GM19463 (cell line): ENCODE data around the gene SLC6A1.

Experiments used
- ATAC-seq: cut with Tn5 transposase; IDR thresholded peaks from one replicate; pipeline ENCODE4 v1.9.1; 2021; ENCODE audit warnings: mild to moderate bottlenecking, moderate library complexity; ENCODE audit not compliant: unreplicated experiment

Gene SLC6A1

DNA sequence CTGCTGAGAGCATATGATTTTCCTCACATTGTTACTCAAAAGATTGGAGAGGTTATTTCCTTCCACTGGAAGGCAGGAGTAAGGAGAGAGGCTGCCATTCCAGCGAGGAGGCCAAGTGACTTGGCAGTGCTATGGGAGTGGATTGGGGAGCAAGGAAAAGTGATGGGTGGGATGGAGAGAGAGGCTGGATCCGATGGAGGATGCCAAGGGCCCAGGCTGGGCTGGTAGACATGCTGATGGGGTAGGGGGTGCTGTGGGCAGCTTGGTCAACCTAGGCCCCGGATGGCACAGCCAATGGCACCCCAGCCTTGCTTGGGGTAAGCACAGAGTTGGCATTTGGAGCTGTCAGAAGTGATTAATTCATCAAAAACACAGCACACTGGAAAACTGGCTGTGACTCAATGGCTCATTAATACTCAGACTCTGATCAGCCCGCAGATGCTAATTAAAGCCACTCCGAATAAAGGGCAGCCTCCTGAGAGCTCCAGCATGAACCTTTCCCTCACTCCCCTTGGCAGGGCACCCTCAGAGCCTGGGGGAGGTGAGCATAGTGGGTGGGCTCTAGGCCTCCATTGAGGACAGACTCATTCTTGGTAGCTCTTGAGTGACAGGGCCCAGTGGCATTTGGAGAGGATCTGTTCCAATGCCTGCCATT is 22.1 kb upstream of the SLC6A1 start:
- ATAC-seq, result no peak

DNA sequence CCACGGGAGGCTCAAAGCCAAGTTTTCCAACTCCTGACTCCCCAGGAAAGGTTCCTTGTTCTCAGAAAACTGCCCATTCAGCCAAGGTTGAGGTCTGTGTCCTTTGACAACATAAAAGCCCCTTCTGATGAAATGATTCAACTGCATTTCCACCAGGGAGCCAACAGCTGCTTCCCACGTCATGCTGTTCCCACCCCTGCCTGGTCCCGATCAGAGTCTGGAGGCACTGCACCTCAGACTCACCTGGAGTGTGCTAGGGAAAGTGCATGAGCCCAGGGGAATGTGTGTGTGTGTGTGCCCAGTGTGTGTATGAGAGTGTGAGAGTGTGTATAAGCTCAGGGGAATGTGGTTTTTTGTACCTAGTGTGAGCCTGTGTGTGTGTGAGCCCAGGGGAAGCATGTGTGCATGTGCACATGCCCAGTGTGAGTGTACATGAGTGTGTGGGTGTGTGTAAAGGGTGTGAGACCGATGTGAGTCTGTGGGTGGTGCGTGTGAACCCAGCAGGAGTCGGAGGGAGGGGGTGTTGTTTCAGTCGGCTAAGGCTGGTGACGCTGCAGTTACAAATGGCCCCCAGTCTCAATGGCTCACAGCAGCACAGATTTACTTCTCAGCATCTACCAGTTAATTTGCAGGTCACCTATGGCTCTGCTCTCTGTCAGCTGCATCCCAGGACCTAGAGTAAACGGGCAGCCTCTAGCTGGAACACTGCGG is 20.3 kb upstream of the SLC6A1 start:
- no peak for ATAC-seq

DNA sequence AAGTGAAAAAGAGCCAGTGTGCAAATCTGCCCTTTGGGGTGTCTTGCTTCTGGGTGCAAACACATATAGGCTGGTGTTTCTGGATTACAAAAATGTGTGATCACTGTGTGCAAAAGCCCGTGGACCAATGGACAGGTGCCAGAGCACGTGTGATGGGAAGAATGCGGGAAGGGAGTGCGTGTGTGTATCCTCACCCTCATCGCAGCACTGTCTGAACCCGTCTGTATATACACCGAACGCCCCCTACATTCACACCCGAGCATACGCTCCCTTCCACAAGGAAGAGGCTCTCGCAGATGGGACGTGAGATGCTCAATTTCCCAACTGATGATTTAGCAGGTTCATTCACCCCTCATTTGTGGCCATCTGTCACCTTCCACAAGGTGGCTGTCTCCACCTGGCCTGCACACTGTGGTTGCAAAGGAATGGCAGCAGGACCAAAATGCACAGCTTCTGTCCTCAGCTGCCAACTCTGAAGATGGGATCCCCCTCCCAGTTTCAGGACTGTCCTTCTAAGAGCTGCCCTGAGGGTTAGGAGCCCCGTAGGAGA is 19.4 kb upstream of the SLC6A1 start:
- ATAC-seq, result no peak

DNA sequence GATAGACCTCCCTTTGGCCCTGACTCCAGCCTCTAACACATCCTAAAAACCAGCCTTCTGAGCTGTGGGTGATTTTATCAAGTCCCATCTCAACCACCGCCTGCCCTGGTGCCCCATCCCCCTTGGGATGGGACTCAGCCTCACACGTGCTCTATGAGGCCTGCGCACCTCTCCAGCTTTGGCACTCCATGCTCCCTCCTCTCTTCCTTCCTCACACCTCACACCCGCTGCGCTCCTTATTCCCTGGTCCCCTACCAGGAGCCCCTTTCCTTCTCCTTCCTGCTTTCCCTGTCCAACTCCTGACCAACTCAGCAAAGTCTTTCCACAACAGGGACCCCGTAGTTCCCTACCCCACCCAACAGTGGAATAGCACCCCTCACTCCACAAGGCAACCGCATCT is 18.4 kb upstream of the SLC6A1 start:
- no peak for ATAC-seq

DNA sequence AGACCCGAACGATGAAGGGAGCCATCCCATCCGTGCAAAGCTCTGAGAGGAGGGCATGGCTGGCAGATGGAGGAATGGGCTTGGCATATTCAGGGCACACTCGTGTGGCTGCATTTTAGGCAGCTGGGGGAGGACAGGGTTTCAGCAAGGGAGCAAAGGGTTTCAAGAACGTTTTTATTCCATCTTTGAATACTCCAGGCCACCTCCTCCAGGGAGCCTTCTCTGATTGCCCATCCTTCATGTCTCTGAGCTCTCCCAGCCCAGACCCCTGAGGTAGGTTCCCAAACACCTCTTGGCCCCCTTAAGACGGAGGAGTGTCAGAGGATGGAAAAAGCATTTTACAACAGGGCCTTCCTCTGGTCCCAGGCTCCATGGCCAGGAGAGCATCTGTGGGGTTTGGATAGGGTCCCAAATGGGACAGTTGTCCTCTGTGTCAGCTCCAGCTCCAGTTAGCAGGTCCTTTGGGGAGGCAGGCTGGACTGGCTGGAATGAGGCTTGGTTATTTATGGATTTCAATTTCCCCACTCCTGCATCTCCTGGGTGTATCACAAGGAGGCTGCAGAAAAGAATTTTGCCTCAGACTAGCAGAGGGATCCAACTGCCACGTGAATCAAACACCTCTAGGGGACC is 17.7 kb upstream of the SLC6A1 start:
- no peak for ATAC-seq

DNA sequence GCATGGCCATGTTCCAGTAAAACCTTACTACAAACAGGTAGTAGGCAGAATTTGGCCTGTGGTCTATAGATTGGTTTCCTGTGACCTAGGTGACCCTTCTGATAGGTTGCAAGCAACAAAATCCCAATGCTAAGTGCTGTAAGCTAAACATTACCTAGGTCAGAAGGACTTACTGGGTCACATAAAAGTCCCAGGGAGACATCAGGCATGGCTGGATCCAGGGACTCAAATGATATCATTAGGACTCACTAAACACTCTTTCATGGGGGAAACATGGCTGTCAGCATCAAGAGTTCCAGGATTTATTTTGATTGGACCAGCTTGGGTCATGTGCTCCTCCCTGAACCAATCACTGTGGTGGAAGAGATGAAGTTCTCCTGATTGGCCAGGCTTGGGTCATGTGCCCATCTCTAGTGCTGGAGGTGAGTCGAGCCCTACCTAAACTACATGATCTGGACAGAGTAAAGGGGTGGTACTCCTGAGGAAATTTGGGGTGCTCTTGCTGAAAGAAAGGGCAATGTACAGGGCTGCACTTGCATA is 16.8 kb upstream of the SLC6A1 start:
- no peak for ATAC-seq

DNA sequence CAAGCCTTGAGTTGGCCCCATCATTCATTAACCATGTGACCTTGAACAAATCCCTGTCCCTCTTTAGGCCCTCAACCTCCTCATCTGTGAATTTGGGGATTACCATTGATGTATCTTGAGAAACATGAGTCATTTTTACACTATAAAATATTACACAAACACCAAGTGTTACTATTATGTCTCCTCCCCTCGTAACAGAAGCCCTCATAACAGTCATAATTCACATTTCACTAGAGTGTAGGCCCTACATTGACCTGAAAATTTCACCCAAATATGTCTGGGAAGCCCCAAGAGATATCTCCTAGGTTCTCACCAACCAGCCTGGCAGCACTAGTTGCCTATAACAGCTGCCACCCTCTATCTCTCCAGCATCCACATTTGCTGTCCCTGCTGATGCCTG is 15.8 kb upstream of the SLC6A1 start:
- no peak for ATAC-seq

DNA sequence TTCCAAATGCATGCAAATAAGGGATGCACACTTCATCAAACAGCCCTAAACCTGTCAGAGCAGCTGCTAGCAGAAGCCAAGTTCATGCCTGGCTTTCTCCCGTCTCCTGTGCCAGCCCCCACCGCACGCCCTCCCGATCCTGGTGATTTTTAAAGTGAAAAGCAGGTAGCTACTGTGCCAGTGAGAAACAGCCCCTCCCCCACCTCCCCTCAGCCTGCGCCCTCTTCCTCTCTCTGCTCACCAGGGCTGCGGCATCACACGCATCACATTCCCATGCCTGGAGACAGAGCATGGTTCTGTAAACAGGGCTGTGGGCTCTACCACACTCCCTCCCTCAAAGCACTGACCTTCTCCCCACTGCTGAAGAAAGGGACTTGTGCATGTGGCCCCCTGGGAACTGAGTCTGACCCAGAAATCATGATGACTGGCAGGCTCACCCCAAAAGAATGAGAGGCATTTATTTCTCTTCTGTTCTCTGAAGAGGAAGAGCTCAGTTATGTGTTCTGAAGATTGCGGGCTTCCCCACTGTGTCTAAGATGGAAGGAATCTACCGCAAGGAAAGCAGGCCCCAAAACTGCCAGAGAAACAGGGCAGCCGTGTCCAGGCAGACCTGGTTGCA is 14.5 kb upstream of the SLC6A1 start:
- no peak for ATAC-seq

DNA sequence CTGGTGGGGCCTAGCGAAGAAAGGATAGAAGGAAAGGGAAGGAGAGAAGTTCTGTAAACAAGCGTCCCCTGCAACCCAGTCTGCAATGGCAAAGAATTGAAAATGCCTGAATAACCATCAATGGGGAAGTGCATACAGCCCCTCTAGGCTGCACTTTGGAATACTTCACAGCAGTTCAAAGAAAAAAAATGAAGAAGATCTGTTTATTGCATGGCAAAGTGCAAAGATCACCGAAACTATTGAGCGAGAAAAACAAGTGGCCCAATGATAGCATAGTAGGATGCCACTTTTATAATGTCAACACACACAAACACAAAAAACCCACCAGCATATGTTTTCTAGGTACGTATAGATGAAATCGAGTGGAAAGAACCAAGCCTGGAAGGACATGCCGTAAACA is 13.6 kb upstream of the SLC6A1 start:
- no peak for ATAC-seq

DNA sequence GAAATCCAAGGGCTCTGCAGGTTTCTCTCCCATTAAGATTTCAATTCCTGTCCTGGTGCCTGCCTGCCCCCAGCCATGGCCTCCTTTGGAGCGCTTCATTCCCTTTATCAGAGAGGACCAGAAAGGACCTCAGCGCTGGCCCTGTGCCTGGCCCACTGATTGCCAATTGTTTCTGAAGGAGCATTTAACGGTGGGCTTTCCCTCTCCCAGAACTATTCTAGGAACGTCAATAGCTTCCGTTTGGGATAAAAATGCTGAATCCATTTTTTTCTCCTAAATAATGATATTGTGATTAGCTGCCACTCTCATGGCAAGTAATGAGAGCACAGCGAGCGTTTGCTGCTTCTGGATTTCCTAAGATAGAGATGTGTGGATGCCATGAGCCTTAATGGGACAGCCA is 12.2 kb upstream of the SLC6A1 start:
- no peak for ATAC-seq

DNA sequence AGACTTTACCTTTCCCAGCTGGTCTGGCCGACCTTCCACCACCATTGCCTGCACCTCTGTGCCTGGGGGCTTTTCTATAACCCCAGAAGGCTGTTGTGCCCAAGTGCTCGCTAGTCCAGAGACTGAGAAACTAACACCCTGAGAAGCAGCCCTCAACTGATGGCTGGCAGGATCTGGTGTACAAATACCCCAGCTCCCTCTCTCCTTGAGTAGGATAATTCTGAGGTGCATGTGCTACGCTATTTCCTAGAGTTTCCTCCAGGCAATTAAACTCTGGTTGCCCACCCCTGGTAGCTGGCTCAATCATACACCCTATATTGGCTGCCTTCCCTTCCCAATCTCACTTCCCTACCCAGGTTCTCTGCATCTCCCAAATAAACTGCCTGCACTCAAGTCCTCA is 11.5 kb upstream of the SLC6A1 start:
- ATAC-seq, result no peak

DNA sequence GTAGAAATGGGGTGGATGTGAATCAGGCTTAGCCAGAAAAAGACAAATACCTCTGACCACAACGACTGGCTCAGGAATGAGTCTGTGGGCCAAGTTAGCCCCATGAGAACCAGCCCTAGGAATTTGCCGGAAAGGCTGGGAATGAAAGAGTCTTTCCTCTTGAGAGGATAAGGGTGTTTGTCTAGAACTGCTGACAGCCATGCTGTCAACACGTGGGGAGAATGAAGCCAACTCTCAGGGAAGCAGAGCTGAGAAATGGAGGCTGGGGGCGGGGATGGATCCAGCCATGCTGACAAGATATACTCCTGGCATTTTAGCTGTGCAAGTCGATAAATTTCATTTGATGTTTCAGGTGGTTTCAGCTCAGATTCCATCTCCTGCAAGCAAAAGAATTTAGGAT is 10.6 kb upstream of the SLC6A1 start:
- no peak for ATAC-seq

DNA sequence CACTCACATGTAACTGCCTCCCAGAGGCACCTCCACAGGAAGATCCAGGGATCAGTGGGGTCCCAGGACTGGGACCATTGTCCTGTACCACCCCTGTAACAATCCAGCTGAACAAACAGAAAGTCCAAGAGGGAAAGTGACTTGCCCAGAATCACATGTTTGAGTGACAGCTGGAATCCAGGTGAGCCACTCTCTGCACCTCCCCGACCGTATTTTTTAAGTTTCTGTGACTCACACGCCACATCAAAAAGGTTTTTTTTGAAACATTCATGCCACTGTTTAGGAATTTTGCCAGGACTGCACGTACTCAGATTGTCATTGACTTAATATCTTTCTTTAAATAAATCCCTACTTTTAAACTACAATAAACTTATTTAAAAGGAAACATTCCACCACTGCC is 9.8 kb upstream of the SLC6A1 start:
- ATAC-seq, result no peak

DNA sequence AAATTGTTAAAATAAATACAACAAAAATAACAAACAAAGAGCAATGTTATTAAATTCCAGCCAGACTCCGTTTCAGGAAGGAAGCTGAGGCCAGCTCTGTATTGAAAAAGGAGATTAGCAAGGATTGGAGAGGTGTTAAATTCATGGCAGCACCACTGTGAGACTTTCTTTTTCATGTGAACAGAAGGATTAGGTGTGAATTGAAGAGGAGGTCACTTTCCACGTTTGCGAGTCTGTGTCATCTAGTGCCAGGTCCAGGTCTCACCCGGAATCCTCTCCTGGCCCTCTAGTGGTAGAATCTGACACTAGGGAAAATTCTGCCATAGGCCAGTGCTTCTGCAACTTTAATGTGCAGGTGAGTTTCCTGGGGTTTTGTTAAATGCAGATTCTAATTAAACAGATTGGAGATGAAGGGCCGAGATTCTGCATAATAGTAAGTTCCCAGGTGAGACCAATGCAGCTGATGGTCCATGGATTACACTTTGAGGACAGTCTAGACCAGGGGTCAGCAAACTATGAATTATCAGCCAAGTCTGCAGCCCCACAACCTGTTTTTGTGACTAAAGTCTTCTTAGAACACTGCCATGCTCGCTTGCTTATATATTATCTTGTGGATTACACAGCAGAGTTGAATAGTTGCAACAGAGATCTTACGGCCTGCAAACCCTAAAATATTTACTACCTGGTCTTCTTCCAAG is 9.2 kb upstream of the SLC6A1 start:
- ATAC-seq, result no peak

DNA sequence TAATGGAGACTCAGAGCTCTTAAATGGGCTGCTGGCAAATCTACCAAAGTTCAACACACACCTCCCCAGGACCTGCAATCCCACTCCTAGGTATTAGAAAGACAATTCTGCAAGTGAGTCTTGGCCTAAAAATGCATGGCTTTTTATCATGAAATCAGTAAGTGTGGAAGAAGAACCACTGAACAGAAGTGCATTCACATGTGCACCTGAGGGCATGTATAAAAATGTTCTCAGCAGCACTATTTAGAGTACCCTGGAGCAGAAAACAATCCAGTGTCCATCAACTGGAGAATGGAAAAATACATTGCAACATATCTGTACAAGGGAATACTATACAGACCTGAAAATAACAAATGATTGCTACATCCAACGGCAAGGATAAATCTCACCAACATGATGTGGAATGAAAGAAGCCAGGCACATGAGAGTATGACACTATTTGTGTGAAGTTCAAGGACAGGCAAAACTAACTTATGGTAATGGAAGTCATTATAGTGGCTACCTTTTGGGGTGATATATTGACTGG is 8.1 kb upstream of the SLC6A1 start:
- no peak for ATAC-seq

DNA sequence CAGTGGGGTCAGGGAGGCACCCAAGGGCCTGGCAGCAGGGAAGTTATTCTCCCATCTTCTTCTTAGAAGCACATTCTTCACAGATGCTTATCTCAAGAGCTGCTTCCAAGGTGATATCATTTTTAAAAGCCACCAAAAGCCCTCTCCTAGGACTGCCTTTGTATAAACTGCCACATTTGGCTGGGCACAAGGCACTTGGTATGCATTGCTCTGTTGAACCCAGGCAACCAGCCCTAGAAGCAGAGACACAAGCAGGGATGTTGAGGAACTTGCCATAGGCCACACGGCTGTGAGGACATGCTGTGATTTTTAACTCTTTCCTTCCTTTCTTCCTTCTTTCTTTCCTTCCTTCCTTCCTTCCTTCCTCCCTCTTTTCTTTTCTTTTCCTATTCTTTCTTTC is 7.4 kb upstream of the SLC6A1 start:
- no peak for ATAC-seq

DNA sequence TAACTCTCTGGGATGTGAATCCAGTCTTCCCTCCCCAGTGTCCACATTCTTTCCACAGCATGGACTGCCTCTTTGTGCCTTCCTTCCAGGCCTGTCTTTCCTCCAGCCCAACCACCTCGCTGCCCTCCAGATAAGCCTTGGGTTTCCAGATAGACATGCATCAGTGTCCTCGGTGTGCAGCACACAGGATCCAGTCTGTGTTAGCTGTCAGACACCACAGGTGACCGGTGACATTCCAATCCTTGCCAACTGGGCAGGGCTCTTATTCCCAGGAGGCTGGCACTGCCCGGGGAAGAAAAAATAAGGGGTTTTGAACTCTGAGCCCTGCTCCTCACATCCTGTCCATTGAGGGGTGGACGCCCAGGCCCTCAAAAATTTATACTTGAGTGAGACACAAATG is 6.0 kb upstream of the SLC6A1 start:
- no peak for ATAC-seq

DNA sequence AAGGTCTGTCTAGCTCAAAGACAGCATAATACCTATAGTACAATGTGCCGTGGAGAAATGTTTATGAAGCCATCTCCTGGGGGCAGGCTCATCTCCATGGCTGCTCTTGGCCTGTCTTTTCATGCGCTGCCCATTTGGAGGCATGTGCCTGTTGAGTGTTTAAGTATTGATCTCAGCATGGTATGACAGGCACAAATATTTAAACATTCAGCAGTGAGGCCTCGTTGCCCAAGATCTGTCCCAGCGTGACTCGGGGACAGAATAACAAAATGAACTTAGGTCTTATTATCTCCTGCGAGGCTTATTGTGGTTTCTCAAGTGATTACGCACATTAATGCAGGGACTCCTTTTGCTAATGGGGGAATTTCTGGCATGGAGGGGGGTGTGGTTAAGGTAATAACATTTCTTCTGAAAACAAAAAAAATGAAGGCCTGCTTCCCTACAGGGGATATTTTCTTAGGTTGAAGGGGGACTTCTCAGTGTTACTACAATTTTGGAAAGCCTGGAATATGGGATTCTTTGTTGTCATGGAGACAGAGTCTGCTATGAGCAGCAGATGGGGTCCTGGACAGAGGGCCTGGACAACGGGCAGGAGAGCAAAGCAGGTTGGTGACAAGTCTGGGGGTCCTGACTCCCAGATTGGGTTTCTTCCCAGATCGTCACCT is 4.4 kb upstream of the SLC6A1 start:
- no peak for ATAC-seq

DNA sequence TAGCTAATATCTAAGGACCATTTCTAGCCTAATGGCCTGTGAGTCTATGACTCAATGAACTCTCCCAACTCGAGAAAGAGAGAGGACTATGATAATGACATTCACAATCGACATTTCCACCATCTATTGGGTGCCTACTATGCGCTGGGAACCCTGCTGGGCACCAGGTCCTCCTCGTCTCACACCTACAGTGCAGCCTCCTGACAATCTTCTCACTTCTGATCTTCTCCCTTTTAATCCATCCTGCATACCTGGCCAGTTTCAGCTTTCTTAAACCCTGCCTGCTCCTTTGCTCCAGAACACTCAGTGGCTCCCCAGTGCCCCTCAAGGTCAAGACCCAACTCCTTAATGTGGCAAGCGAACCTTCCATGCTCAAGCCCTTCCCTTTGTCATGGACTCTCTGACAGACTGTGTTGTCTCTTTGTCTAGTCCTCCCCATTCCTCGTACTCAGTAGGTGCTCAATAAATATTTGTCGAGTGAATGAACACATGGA is 3.5 kb upstream of the SLC6A1 start:
- no peak for ATAC-seq
